Erythroblast (primary cell): ENCODE measurements around the gene FECH.
A peak's percentile ranks its signal among the peaks of the same experiment; 100 is the strongest.
"Not testable (repeated sequence)": the region's sequence is repeated elsewhere in the genome, so short reads cannot be mapped to it uniquely, and the experiment has no call there.

Experiments
- DNase-seq, 2 experiments: peaks; one replicate each; lab custom pipeline; 2025; lab: John Stamatoyannopoulos, UW
- GATA1 ChIP-seq: IDR thresholded peaks from 2 replicates; pipeline ENCODE4 v1.6.1; 2011; ENCODE audit warnings: low read depth, mild to moderate bottlenecking, control low read depth, low read length, moderate library complexity
- POLR2A ChIP-seq: IDR thresholded peaks from 2 replicates; pipeline ENCODE4 v1.6.1; 2011; ENCODE audit warnings: mild to moderate bottlenecking, low read length

Gene FECH

DNA sequence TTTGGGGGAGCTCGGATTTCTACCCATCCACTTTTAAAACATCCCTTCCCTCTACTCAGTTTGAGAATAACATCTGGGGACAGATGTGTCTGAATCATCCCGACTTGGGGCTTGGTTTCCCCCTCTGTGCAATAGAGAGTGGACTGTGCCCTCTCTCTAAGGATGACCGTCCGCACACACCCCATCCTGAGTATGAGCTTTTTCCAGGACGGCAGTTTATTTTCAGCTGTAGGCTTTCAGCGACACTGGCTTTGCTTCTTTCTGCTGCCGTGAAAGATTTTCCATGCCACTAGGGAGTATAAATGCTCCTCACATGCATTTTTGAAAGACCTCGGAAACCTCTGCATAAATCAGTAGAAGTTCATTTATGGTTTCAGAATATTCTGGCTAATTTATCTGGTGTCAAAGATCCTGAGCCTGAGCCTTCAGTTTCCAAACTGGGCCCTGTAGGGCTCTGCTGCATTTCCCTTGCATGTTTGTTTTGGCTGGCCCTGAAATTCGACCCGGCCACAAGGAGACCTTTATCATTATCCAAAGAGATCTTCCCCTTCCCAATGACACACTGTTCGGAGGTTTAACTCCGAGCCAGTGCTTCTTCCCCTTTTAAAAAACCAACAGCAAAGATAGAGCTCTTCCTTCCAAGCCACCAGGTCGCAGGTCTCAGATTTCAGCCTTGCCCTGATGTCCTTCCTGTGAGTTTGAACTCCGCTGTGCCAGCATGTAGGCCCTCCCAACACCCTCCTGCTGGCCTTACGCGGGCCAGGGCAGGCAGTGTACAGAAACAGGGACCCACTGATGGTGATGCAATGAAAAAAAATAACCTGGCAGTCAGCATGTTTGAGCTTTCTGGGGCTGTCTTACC is 53.3 kb downstream of the FECH start:
- TF ChIP-seq GATA1 = no peak
- no peak for TF ChIP-seq POLR2A

DNA sequence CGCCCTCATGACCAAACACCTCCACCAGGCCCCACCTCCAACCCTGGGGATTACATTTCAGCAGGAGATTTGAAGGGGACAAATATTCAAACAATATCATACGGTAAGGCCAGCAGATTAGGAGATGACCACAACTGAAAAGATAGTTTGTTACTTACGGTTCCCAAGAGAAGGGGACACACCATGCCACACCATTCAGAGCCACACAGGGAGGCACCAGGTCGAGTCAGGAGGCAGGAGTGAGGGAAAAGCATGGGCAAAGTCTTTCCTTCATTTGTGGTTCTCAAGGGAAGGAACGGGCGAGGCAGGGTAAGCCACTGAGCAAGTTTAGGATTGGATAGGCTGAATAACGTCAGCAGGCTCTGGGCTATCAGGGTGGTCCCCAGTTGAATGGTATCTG is 57.4 kb downstream of the FECH start:
- no peak for DNase-seq
- no peak for TF ChIP-seq POLR2A
- no peak for TF ChIP-seq GATA1

More for the DNA sequence above, 53.3 kb downstream of the FECH start:
- DNase-seq = no peak

DNA sequence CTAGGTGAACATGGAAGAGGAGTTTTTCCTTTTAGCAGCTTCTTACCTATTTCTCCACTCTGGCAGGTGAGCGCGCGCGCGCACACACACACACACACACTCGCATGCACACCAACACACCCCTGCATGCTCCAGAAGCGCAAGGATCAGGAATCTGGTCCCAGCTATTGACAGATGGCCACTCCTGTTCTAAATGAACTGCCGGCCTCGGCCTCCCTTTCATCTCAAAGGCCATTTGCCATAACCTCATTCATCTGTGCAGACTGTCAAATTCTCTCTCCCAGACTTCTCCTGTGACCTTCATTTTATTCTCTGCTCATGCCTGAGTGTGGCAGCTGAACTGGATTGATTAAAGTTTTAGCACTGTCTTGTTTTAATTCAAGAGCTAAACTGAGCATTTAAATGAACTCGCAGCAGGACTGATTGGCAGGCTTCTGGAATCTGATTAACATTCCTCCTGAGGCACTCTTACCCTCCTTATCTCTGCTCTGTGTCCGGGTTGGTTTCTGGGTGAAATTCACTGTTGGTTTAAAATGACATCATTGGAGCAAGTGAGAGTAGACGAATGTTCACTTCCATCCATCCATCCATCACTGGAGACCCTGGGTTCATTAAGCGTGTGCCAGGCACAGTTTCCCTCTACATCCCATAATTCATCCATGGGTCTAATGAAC is 58.8 kb downstream of the FECH start:
- DNase-seq = peak; percentile 59 to 68

DNA sequence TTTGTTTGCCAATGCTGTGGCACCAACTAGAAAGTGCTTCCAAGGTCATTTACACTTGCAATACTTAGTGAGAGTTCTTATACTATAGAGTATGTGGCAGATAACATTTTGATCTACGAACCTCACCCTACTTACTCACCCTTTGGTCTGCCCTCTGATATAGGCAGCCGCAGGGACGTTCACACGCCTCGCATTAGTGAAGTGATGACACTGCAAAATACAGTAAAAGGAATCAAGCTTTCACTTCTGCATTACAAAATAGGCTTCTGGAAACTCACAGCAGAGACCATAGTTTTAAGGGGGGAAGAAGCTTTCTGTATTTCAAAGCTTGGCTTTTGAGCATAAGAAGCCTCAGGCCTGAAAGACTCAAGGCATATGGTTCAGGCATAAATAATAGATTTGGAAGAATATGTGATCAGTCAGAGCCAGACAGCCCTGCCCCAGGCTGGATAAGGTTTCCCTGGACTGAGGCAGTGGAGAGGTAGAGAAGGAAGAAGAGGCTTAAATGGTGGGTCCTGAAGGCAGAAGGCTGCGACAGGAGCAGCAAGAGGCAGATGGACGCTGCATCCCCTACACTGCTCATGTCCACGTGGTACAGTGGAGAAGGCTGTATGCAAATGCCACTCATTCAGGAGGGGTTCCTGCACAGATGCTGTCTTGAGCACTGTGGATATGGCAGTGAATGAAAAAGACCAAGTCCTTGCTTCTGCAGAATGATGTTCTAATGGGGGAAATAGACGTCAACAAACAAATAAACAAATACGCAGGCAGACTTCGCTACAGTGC is 63.1 kb downstream of the FECH start:
- peak; percentile 90 to 91 for DNase-seq
- TF ChIP-seq GATA1 = no peak
- no peak for TF ChIP-seq POLR2A

More for the DNA sequence above, 58.8 kb downstream of the FECH start:
- TF ChIP-seq POLR2A (no peak), GATA1 (no peak)

DNA sequence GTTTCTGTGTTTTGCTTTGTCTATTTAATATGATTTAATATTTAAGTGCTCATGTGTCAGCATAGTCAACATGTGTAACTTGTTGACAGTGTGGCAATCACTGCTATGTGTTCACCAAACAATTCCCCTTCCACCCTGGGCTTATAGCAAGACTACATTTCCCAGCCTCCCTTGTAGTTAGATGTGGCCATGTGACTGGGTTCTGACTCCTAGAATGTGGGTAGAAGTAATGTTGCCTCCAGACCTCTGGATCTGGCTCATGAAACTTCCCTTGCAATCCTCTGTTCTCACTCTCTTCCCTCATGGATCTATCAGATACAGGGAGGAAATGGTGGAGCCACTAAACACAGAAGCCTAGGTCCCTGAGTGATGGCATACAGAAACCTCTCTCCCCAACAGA is 64.2 kb downstream of the FECH start:
- not testable (repeated sequence) for DNase-seq

DNA sequence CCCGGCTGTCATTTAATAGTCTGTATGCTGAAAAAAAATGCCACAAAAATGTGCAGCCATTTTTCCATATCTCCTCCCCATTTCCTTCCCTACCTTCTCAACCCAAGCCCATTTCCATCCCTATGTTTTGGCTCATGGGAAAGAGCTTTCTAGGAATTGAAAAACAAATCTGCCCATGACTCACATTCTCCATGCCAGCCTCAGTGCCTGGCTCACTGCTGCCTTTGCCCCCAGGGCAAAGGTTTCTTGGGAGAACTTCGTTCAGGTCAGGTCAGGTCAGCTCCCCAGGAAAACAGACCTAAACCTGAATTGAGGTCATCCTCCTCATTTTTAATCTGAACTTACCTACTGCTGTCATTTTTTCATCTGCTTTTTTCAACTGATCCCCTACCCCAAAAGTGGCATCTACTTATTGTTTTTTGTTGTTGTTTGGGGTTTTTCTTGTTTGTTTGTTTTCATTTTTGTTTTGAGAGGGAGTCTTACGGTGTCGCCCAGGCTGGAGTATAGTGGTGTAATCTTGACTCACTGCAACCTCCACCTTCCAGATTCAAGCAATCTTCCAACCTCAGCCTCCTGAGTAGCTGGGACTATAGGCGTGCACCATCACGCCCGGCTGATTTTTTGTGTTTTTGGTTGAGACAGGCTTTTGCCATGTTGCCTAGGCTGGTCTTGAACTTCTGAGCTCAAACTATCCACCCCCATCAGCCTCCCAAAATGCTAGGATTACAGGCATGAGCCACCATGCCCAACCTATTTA is 66.7 kb downstream of the FECH start:
- no peak for DNase-seq
- no peak for TF ChIP-seq POLR2A

DNA sequence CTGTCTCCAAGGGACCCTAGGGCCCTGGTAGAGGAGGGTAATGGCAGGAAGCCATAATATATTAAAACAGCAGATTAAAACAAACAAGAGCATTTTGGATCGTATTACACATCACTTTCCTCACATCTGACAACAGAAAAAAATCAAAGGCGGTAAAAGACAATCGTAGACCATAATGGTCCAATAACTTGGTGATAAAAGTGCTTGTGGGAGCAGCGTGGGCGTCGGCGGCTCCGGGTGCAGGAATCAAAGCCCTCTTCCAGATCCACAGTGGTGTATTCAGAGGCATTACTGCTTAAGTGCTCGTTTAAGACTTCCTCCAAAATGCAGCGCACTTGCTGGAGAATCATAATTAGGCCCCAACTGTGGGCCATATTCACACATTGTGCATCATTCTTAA is 68.0 kb downstream of the FECH start:
- no peak for TF ChIP-seq GATA1
- no peak for TF ChIP-seq POLR2A
- no peak for DNase-seq

DNA sequence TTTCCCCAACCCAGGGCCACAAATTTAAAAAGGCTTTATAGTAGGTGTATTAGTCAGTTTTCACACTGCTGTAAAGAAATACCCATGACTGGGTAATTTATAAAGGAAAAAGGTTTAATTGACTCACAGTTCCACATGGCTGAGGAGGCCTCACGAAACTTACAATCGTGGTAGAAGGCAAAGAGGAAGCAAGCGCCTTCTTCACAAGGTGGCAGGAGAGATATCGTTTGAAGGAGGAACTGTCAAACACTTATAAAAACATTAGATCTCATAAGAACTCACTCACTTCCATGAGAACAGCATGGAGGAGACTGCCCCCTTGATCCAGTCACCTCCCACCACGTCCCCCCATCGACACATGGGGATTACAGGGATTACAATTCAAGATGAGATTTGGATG is 70.4 kb downstream of the FECH start:
- TF ChIP-seq GATA1 (no peak), POLR2A (no peak)
- DNase-seq = peak in 1 of 2 experiments; percentile 17

DNA sequence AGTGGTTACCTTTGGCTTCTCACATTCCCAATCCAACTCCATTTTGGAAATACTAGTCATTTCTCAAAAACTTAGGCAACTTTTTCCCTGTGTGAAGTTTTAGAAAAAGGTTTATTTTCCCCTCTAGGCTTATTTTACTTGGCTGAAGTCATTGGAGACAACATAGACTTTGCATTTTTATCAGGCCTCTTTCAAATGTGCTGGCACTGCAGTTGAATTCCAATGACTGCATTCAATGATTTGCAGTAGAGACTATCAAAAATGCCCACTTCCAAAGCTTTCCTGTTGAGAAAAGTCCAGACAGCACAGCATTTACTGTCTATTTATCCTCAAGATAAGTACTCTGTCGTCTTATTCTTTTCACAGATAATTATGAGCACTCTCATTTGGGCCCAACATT is 81.3 kb downstream of the FECH start:
- TF ChIP-seq GATA1 = no peak
- TF ChIP-seq POLR2A = no peak

DNA sequence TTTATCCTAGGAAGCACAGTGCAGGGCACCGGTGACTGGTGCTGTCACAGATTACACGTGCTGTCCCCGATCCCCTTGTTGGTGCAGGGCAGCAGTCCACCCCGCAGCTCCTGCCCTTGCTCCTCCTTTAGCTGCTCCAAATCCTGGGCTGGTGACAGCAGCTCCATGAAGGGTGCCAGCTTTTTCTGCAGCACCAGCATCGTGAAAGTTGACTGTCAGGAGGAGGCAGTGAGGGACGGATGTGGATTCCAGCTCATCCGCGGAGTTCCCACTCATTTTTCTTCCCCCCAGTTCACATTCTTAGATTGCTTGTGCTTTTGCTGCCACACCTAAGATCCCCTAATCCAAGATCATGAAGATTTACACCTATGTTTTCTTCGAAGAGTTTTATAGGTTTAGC is 83.9 kb downstream of the FECH start:
- no peak for DNase-seq
- no peak for TF ChIP-seq GATA1
- TF ChIP-seq POLR2A = no peak

More for the DNA sequence above, 81.3 kb downstream of the FECH start:
- no peak for DNase-seq

DNA sequence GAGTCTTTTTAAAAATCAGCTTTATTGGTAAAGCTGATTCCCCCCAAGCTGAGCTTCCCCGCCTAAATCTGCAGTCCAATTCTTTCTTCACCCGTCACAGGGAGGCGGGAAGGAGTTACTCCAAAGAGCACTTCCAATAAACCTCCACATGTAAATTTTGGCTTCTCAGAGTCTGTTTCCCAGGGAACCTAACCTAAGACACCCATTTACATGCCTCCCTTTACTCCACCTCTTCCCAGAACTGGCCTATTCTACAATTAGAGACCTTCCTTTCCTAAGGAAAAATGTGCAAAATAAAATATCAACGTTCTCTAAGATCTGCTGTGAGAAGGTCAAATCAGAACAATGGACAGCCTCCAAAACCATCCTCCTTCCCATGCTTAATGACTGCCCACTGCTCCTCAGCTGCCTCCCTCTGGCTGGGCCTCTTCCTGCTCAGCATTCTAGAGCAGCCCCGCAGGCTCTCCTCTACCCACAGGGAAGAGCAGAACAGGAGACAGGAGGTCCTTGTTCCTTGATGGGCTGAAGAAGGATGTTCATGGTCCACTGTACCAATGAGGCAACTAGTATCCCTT is 87.7 kb downstream of the FECH start:
- no peak for TF ChIP-seq GATA1
- no peak for TF ChIP-seq POLR2A
- DNase-seq = no peak
